Esophagus squamous epithelium (tissue), 4 donors: Measurements from ENCODE around the gene PDXDC1.
"Not testable (repeated sequence)": the region's sequence is repeated elsewhere in the genome, so short reads cannot be mapped to it uniquely, and the experiment has no call there.

Source experiments
- CTCF ChIP-seq, 6 experiments: fragments of 450-650 bp in 4 of 6; fragments of 200-600 bp in 2 of 6; sonication (generic) in 2 of 6; IDR thresholded peaks; one replicate each; pipeline ENCODE4 v1.5.1; 2016 to 2019; ENCODE audit warnings: antibody characterized with exemption in 6 of 6, mild to moderate bottlenecking in 4 of 6, moderate library complexity in 4 of 6
- POLR2A ChIP-seq, 4 donors: fragments of 450-650 bp; IDR thresholded peaks; one replicate each; pipeline ENCODE4 v1.6.1; 2017; ENCODE audit warnings: antibody characterized with exemption in 4 of 4, mild to moderate bottlenecking in 4 of 4, moderate library complexity in 3 of 4

GRCh38 chr16:15160571-15160970 lies 185.7 kb downstream of the PDXDC1 start:
- TF ChIP-seq CTCF, POLR2A (IDR thresholded peaks at IDR 0.05): not testable (repeated sequence)
